Esophagus squamous epithelium (tissue), 4 donors: ENCODE measurements around the gene JHY.

Experiments used
- CTCF ChIP-seq, 6 experiments: fragments of 450-650 bp in 4 of 6; fragments of 200-600 bp in 2 of 6; sonication (generic) in 2 of 6; IDR thresholded peaks; one replicate each; pipeline ENCODE4 v1.5.1; 2016 to 2019; ENCODE audit warnings: antibody characterized with exemption in 6 of 6, mild to moderate bottlenecking in 4 of 6, moderate library complexity in 4 of 6
- POLR2A ChIP-seq, 4 donors: fragments of 450-650 bp; IDR thresholded peaks; one replicate each; pipeline ENCODE4 v1.6.1; 2017; ENCODE audit warnings: antibody characterized with exemption in 4 of 4, mild to moderate bottlenecking in 4 of 4, moderate library complexity in 3 of 4

GRCh38 chr11:122851366-122851966 is 31.1 kb upstream of the JHY start:
- TF ChIP-seq CTCF (IDR thresholded peaks at IDR 0.05): no peak
- TF ChIP-seq POLR2A (IDR thresholded peaks at IDR 0.05): no peak
